Astrocyte of the cerebellum (primary cell): Measurements from ENCODE around the gene CLK4.

ENCODE experiments used
- DNase-seq: peaks from one replicate; pipeline ENCODE4 v3.0.0-alpha.2; 2011; ENCODE audit warnings: low read depth
- H3K4me3 ChIP-seq: 2 replicates; pipeline ENCODE4 v1.5.1; 2011; ENCODE audit warnings: mild to moderate bottlenecking, low read depth, low read length, moderate library complexity
- in situ Hi-C: cut with HindIII; loops from 2 replicates; pipeline ENCODE4 v1.10.0; 2017; ENCODE audit warnings: low sequenced_read_pairs
- TF ChIP-seq, protein P1 (sequence below): IDR thresholded peaks from 2 replicates; pipeline ENCODE4 v1.5.1; 2012; ENCODE audit warnings: low read length, low read depth, moderate library complexity, mild to moderate bottlenecking; ENCODE audit errors: missing control alignments

The CLK4 gene

GRCh38 chr5:178563621-178564020 lies 63.2 kb downstream of the CLK4 start:
- TF ChIP-seq, protein P1, sequence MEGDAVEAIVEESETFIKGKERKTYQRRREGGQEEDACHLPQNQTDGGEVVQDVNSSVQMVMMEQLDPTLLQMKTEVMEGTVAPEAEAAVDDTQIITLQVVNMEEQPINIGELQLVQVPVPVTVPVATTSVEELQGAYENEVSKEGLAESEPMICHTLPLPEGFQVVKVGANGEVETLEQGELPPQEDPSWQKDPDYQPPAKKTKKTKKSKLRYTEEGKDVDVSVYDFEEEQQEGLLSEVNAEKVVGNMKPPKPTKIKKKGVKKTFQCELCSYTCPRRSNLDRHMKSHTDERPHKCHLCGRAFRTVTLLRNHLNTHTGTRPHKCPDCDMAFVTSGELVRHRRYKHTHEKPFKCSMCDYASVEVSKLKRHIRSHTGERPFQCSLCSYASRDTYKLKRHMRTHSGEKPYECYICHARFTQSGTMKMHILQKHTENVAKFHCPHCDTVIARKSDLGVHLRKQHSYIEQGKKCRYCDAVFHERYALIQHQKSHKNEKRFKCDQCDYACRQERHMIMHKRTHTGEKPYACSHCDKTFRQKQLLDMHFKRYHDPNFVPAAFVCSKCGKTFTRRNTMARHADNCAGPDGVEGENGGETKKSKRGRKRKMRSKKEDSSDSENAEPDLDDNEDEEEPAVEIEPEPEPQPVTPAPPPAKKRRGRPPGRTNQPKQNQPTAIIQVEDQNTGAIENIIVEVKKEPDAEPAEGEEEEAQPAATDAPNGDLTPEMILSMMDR: no peak
- no peak overlapping the region for H3K4me3 ChIP-seq
- in situ Hi-C loops: no loop called here
- DNase-seq: no peak

GRCh38 chr5:178561746-178562264 lies 65.0 kb downstream of the CLK4 start:
- TF ChIP-seq, protein P1: no peak
- no peak for DNase-seq
- no peak overlapping the region for H3K4me3 ChIP-seq
- in situ Hi-C loops: no loop called here

- TF ChIP-seq, protein P1: no peak
- in situ Hi-C loops: no loop called here
- no peak overlapping the region for H3K4me3 ChIP-seq
- DNase-seq: no peak
These were observed 65.9 kb downstream of the CLK4 start for GRCh38 chr5:178560911-178561310.

DNA sequence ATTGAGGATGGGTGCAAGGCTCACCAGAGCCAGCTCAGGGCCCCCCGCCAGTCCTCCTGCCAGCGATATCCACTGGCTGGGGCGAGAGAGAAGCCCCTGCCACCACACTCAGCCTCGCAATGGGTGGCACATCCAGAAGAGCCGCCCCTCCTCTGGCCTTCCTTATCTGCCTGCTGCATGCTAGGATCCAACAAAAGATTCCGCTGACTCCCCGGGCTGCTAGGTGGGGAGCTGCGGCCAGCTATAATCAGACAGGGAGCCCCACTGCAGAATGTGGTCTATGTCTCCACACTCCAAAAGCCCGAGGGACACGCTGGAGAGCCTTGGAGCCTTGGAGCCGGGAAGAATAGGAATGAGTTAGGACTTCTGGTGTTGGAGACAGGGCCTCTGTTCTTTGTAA lies 69.4 kb downstream of the CLK4 start:
- in situ Hi-C loops: no loop called here
- TF ChIP-seq, protein P1: no peak
- DNase-seq: no peak
- no peak overlapping the region for H3K4me3 ChIP-seq

- in situ Hi-C loops: no loop called here
- TF ChIP-seq, protein P1: no peak
- no peak for DNase-seq
- no peak overlapping the region for H3K4me3 ChIP-seq
These were observed 71.1 kb downstream of the CLK4 start for GRCh38 chr5:178555771-178556211.

GRCh38 chr5:178555005-178555404 lies 71.8 kb downstream of the CLK4 start:
- in situ Hi-C loops: no loop called here
- H3K4me3 ChIP-seq: no peak overlapping the region
- TF ChIP-seq, protein P1: no peak
- DNase-seq: no peak

DNA sequence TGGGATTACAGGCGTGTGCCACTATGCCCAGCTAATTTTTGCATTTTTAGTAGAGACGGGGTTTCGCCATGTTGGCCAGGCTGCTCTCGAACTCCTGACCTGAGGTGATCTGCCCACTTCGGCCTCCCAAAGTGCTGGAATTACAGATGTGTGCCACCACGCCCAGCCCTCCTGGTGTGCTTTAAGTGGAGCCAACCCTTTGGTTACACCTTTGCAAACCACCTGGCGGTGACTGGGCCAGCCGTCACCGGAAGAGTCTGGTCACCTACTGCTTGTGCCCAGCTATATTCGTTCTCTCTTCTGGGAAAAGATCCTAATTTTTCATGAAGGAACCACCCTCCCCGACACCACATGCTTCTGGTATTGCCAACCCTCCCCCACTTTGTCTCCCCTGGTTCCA lies 72.5 kb downstream of the CLK4 start:
- TF ChIP-seq, protein P1: no peak
- no peak for DNase-seq
- in situ Hi-C loops: no loop called here
- no peak overlapping the region for H3K4me3 ChIP-seq
